HCT116 (cell line): ENCODE measurements around the gene STX2. TPM values are rescaled to one million over a fixed set of nuclear protein-coding genes. Genes with fewer than 3 reads are reported as not detected.
A peak's percentile ranks its signal among the peaks of the same experiment; 100 is the strongest.
"Not testable (repeated sequence)": the region's sequence is repeated elsewhere in the genome, so short reads cannot be mapped to it uniquely, and the experiment has no call there.

Experiments used
- ATAC-seq: fragments of 200-7000 bp; cut with Tn5 transposase; 2 replicates; pipeline ENCODE4 v1.9.1; 2020; ENCODE audit warnings: mild to moderate bottlenecking, moderate library complexity
- BruUV-seq: library from RNA; stranded (reverse); fragments of 400-500 nt; replicated peaks from 2 replicates; lab custom pipeline; 2021; lab: Mats Ljungman, UMichigan
- CTCF ChIA-PET: fragments of 300-600 bp; sonication (Branson Sonifier 250); formaldehyde crosslinking; loops from one replicate; lab custom pipeline; 2021; ENCODE audit warnings: antibody characterized with exemption; lab: Charles Lee
- POLR2A ChIA-PET: fragments of 300-600, 350-600 bp; sonication (Branson Sonifier 250); formaldehyde crosslinking; loops from one replicate; lab custom pipeline; 2021; ENCODE audit warnings: antibody characterized with exemption; lab: Charles Lee
- RAD21 ChIA-PET, 2 experiments: fragments of 300-600 bp; sonication (Branson Sonifier 250); formaldehyde crosslinking; loops; one replicate each; lab custom pipeline; 2023; ENCODE audit warnings: low total read pairs in 2 of 2; ENCODE audit not compliant: uncharacterized antibody in 2 of 2, unreplicated experiment in 2 of 2, low non-redundant PET in 1 of 2; lab: Charles Lee
- DNase-seq: peaks from one replicate; pipeline ENCODE4 v3.0.0-alpha.2; 2010; ENCODE audit warnings: low read depth, low spot score
- H2AFZ ChIP-seq: fragments of 200-600 bp; shearing (Covaris generic), sonication (generic); 2 replicates; pipeline ENCODE4 v1.6.1; 2017; ENCODE audit warnings: low read depth, mixed run types, mixed read lengths, antibody characterized with exemption, low read length; ENCODE audit not compliant: poor library complexity, severe bottlenecking
- H3K27ac ChIP-seq: 2 replicates; pipeline ENCODE4 v1.5.1; 2012; ENCODE audit warnings: low read depth, low read length
- H3K27me3 ChIP-seq: fragments of 200-600 bp; sonication (generic); 2 replicates; pipeline ENCODE4 v1.6.1; 2016; ENCODE audit warnings: mixed run types, low read length, mixed read lengths; ENCODE audit not compliant: insufficient read depth
- H3K36me3 ChIP-seq, 2 experiments: fragments of 200-500 bp in 1 of 2; fragments of 200-600 bp in 1 of 2; sonication (Bioruptor generic) in 1 of 2; sonication (generic) in 1 of 2; 2 replicates each; pipeline versions ENCODE4 v1.5.1 to v1.6.1; 2014 to 2016; ENCODE audit warnings: low read length in 2 of 2, inconsistent platforms in 1 of 2, mixed read lengths in 1 of 2, mixed run types in 1 of 2; ENCODE audit not compliant: insufficient read depth in 2 of 2, control insufficient read depth in 1 of 2
- H3K4me1 ChIP-seq, 2 experiments: fragments of 200-600 bp in 1 of 2; sonication (generic) in 1 of 2; 2 replicates each; pipeline versions ENCODE4 v1.5.1 to v1.6.1; 2012 to 2017; ENCODE audit warnings: low read length in 2 of 2, inconsistent platforms in 1 of 2, mild to moderate bottlenecking in 1 of 2, mixed read lengths in 1 of 2, mixed run types in 1 of 2, moderate library complexity in 1 of 2; ENCODE audit not compliant: insufficient read depth in 2 of 2, control insufficient read depth in 1 of 2
- H3K4me2 ChIP-seq: fragments of 200-600 bp; sonication (generic); 2 replicates; pipeline ENCODE4 v1.6.1; 2017; ENCODE audit warnings: mixed run types, low read length, mixed read lengths
- H3K4me3 ChIP-seq, 2 experiments: fragments of 200-600 bp in 1 of 2; sonication (generic) in 1 of 2; replicated peaks in 1 of 2; 2 replicates each; pipeline ENCODE4 v1.5.1; 2011 to 2016; ENCODE audit warnings: low read length in 2 of 2, control low read depth in 1 of 2, low read depth in 1 of 2, mild to moderate bottlenecking in 1 of 2, mixed read lengths in 1 of 2, mixed run types in 1 of 2
- H3K79me2 ChIP-seq: fragments of 200-600 bp; sonication (generic); 2 replicates; pipeline ENCODE4 v1.6.1; 2017; ENCODE audit warnings: mild to moderate bottlenecking, mixed run types, low read length, moderate library complexity, mixed read lengths; ENCODE audit not compliant: insufficient read depth
- H3K9ac ChIP-seq: fragments of 200-600 bp; sonication (generic); 2 replicates; pipeline ENCODE4 v1.6.1; 2016; ENCODE audit warnings: low read length, mixed read lengths
- H3K9me2 ChIP-seq: fragments of 200-600 bp; sonication (generic), shearing (Covaris generic); 2 replicates; pipeline ENCODE4 v1.6.1; 2017; ENCODE audit warnings: mixed run types, mild to moderate bottlenecking, moderate library complexity; ENCODE audit not compliant: insufficient read depth
- H3K9me3 ChIP-seq, 2 experiments: fragments of 200-500 bp in 1 of 2; fragments of 200-600 bp in 1 of 2; sonication (Bioruptor generic) in 1 of 2; sonication (generic) in 1 of 2; 2 replicates each; pipeline ENCODE4 v1.6.1; 2014 to 2017; ENCODE audit warnings: low read length in 2 of 2, mixed read lengths in 2 of 2, inconsistent platforms in 1 of 2, low read depth in 1 of 2, mild to moderate bottlenecking in 1 of 2, mixed run types in 1 of 2, moderate library complexity in 1 of 2; ENCODE audit not compliant: control insufficient read depth in 1 of 2, insufficient read depth in 1 of 2
- H4K20me1 ChIP-seq: fragments of 200-600 bp; sonication (generic), shearing (Covaris generic); 2 replicates; pipeline ENCODE4 v1.6.1; 2017; ENCODE audit warnings: mixed run types, mild to moderate bottlenecking, moderate library complexity; ENCODE audit not compliant: insufficient read depth
- POLR2AphosphoS5 ChIP-seq: IDR thresholded peaks from 2 replicates; pipeline ENCODE4 v1.6.1; 2011; ENCODE audit warnings: mild to moderate bottlenecking, low read depth, low read length, moderate library complexity
- SP1 ChIP-seq: IDR thresholded peaks from 2 replicates; pipeline ENCODE4 v1.6.1; 2012; ENCODE audit warnings: low read depth
- SRF ChIP-seq: IDR thresholded peaks from 2 replicates; pipeline ENCODE4 v1.6.1; 2012; ENCODE audit warnings: low read depth
- ZBTB33 ChIP-seq: IDR thresholded peaks from 2 replicates; pipeline ENCODE4 v1.6.1; 2011; ENCODE audit warnings: mild to moderate bottlenecking, low read length, moderate library complexity; ENCODE audit not compliant: insufficient replicate concordance; ENCODE audit errors: extremely low read depth
- ZFX ChIP-seq: fragments of 450-650 bp; IDR thresholded peaks from 2 replicates; pipeline ENCODE4 v1.6.1; 2017
- intact Hi-C: fragments of 100-400 bp; cut with micrococcal nuclease; formaldehyde crosslinking; loops from 2 replicates; pipeline ENCODE4 v1.10.0; 2022
- total RNA-seq: library from RNA; stranded (reverse); gene quantifications from one replicate; pipeline ENCODE4 v1.2.1, GENCODE V29; 2021; ENCODE audit not compliant: unreplicated experiment
- TF ChIP-seq, protein P1 (sequence below), 3 experiments: fragments of 200-600 bp in 1 of 3; sonication (generic) in 1 of 3; IDR thresholded peaks in 2 of 3; conservative IDR thresholded peaks in 1 of 3; 2 replicates each; pipeline ENCODE4 v1.5.1; 2012 to 2017; ENCODE audit warnings: low read depth in 2 of 3, low read length in 2 of 3, antibody characterized with exemption in 1 of 3, borderline replicate concordance in 1 of 3, control low read depth in 1 of 3, mild to moderate bottlenecking in 1 of 3, mixed read lengths in 1 of 3, mixed run types in 1 of 3, moderate library complexity in 1 of 3; ENCODE audit not compliant: insufficient read depth in 1 of 3

The STX2 gene
- total RNA-seq, 1 experiment from 2014 or later, result 19.2 TPM

GRCh38 chr12:130876297-130876696 lies 37.2 kb upstream of the STX2 start:
- ChIA-PET POLR2A (no interaction called here), CTCF (no interaction called here), RAD21 (no interaction called here)
- Histone ChIP-seq H3K4me1 (peaks cover 5 to 11% of the 10 kb centered on the region in 2 experiments; a peak in 3 of 4 replicates), H3K79me2 (peaks cover 50% of the 10 kb centered on the region), H2AFZ (no peak overlapping the region), H3K36me3 (peaks cover 41 to 52% of the 10 kb centered on the region in 2 experiments), H3K9ac (no peak overlapping the region), H3K27me3 (no peaks in the 10 kb centered on the region), H3K9me2 (no peaks in the 10 kb centered on the region), H4K20me1 (peaks cover 33% of the 10 kb centered on the region; the same call in 1 of the 2 replicates), H3K4me2 (no peak overlapping the region), H3K4me3 (no peak overlapping the region), H3K27ac (no peak overlapping the region), H3K9me3 (no peaks in the 10 kb centered on the region)
- intact Hi-C loops, result no loop called here
- TF ChIP-seq, protein P1, sequence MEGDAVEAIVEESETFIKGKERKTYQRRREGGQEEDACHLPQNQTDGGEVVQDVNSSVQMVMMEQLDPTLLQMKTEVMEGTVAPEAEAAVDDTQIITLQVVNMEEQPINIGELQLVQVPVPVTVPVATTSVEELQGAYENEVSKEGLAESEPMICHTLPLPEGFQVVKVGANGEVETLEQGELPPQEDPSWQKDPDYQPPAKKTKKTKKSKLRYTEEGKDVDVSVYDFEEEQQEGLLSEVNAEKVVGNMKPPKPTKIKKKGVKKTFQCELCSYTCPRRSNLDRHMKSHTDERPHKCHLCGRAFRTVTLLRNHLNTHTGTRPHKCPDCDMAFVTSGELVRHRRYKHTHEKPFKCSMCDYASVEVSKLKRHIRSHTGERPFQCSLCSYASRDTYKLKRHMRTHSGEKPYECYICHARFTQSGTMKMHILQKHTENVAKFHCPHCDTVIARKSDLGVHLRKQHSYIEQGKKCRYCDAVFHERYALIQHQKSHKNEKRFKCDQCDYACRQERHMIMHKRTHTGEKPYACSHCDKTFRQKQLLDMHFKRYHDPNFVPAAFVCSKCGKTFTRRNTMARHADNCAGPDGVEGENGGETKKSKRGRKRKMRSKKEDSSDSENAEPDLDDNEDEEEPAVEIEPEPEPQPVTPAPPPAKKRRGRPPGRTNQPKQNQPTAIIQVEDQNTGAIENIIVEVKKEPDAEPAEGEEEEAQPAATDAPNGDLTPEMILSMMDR (IDR thresholded peaks at IDR 0.05 in 2 of 3, conservative IDR thresholded peaks at IDR 0.05 in 1 of 3; ENCODE audit: borderline replicate concordance in 1 of 3, insufficient read depth in 1 of 3, low read depth in 2 of 3, low read length in 2 of 3), result no peak
- TF ChIP-seq SRF, result no peak
- TF ChIP-seq ZFX, result no peak
- no peak for TF ChIP-seq SP1
- TF ChIP-seq POLR2AphosphoS5, result no peak
- no peak for TF ChIP-seq ZBTB33
- DNase-seq, result no peak
- no peak for ATAC-seq
- no TSS peak for BruUV-seq

GRCh38 chr12:130875708-130876107 lies 36.7 kb upstream of the STX2 start:
- Histone ChIP-seq H3K79me2 (peaks cover 50% of the 10 kb centered on the region), H4K20me1 (peaks cover 33% of the 10 kb centered on the region; the same call in 1 of the 2 replicates), H3K4me1 (peaks cover 5 to 17% of the 10 kb centered on the region in 2 experiments; a peak in 3 of 4 replicates), H3K36me3 (peaks cover 41 to 52% of the 10 kb centered on the region in 2 experiments)
- ATAC-seq, H2AFZ ChIP-seq, POLR2A ChIA-PET, RAD21 ChIA-PET, H3K9ac ChIP-seq, intact Hi-C loops, H3K4me3 ChIP-seq, H3K27me3 ChIP-seq, H3K4me2 ChIP-seq, DNase-seq, CTCF ChIA-PET, H3K27ac ChIP-seq, H3K9me2 ChIP-seq, H3K9me3 ChIP-seq: not testable (repeated sequence)
- BruUV-seq, result TSS peak; percentile 4
